Peyer's patch (tissue), 4 donors: ENCODE measurements around the gene CHID1.

Experiments
- POLR2A ChIP-seq, 2 donors: fragments of 450-650 bp; IDR thresholded peaks; one replicate each; pipeline ENCODE4 v1.5.1; 2017; ENCODE audit warnings: antibody characterized with exemption in 2 of 2, mild to moderate bottlenecking in 2 of 2, moderate library complexity in 2 of 2
- TF ChIP-seq, protein P1 (sequence below), 6 experiments: fragments of 450-650 bp in 4 of 6; fragments of 200-600 bp in 2 of 6; sonication (generic) in 1 of 6; IDR thresholded peaks; one replicate each; pipeline ENCODE4 v1.5.1; 2017 to 2019; ENCODE audit warnings: antibody characterized with exemption in 6 of 6, mild to moderate bottlenecking in 3 of 6, moderate library complexity in 1 of 6

DNA sequence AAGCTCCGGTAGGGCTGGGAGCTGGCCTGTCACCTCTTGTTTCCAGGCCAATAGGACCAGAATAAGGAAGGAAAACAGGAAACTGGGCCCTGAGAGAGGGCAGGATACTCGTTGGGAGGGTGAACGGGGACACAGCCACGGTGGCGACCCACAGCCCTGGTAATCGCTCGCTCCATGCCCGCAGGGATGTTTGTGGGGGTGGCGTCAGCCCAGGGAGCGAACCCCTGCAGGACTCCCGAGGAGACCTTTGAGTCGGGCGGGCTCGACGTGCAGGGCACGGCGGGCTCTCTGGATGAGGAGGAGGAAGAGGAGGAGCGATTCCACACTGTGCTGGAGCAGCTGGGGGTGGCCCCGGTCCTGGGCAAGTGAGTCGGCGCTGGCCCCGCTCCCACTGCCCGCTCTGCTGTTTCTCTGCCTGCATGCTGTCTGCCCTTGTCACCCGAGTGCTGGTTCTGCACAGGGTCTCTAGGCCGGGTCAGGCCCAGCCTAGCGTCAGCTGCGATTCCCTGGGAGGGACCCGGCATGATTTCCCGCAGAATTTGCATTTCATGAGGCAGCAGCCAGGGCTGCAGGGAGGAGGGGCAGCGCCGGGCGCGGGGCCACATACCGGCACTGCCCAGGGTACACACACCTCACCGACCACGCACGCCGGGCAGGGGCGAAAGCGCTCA is 81.3 kb downstream of the CHID1 start:
- TF ChIP-seq, protein P1, sequence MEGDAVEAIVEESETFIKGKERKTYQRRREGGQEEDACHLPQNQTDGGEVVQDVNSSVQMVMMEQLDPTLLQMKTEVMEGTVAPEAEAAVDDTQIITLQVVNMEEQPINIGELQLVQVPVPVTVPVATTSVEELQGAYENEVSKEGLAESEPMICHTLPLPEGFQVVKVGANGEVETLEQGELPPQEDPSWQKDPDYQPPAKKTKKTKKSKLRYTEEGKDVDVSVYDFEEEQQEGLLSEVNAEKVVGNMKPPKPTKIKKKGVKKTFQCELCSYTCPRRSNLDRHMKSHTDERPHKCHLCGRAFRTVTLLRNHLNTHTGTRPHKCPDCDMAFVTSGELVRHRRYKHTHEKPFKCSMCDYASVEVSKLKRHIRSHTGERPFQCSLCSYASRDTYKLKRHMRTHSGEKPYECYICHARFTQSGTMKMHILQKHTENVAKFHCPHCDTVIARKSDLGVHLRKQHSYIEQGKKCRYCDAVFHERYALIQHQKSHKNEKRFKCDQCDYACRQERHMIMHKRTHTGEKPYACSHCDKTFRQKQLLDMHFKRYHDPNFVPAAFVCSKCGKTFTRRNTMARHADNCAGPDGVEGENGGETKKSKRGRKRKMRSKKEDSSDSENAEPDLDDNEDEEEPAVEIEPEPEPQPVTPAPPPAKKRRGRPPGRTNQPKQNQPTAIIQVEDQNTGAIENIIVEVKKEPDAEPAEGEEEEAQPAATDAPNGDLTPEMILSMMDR (IDR thresholded peaks at IDR 0.05), result no peak
- no peak for TF ChIP-seq POLR2A (IDR thresholded peaks at IDR 0.05)
